NCI-H2227 (cell line): ENCODE data around the gene PAK2.
"Not testable (repeated sequence)": the region's sequence is repeated elsewhere in the genome, so short reads cannot be mapped to it uniquely, and the experiment has no call there.

Source experiments
- DNase-seq: peaks from one replicate; lab custom pipeline; 2025; ENCODE audit not compliant: unreplicated experiment; lab: John Stamatoyannopoulos, UW

The PAK2 gene

GRCh38 chr3:196736670-196737374 lies 2.8 kb upstream of the PAK2 start:
- DNase-seq = no peak

- no peak for DNase-seq
Measured at GRCh38 chr3:196737655-196738054, 2.0 kb upstream of the PAK2 start.

GRCh38 chr3:196740481-196741248 lies 1.0 kb downstream of the PAK2 start:
- DNase-seq = peak; percentile 64

GRCh38 chr3:196741249-196741889 lies 1.7 kb downstream of the PAK2 start:
- DNase-seq = no peak

- not testable (repeated sequence) for DNase-seq
Measured at GRCh38 chr3:196743569-196743968, 3.9 kb downstream of the PAK2 start.

- no peak for DNase-seq
Measured at GRCh38 chr3:196749125-196749524, 9.5 kb downstream of the PAK2 start.

GRCh38 chr3:196753201-196753600 lies 13.5 kb downstream of the PAK2 start:
- DNase-seq = no peak

- no peak for DNase-seq
Measured at GRCh38 chr3:196754091-196754981, 14.7 kb downstream of the PAK2 start.

GRCh38 chr3:196756732-196757131 lies 17.1 kb downstream of the PAK2 start:
- DNase-seq = no peak

GRCh38 chr3:196757876-196758739 lies 18.5 kb downstream of the PAK2 start:
- DNase-seq = no peak

GRCh38 chr3:196763179-196763578 lies 23.5 kb downstream of the PAK2 start:
- DNase-seq = no peak

GRCh38 chr3:196765454-196765853 lies 25.8 kb downstream of the PAK2 start:
- no peak for DNase-seq

GRCh38 chr3:196771067-196771466 lies 31.4 kb downstream of the PAK2 start:
- DNase-seq = no peak

GRCh38 chr3:196772102-196772501 lies 32.4 kb downstream of the PAK2 start:
- no peak for DNase-seq

- no peak for DNase-seq
Measured at GRCh38 chr3:196772897-196773296, 33.2 kb downstream of the PAK2 start.

GRCh38 chr3:196774191-196774820 lies 34.6 kb downstream of the PAK2 start:
- no peak for DNase-seq

- DNase-seq = no peak
Measured at GRCh38 chr3:196774848-196775422, 35.3 kb downstream of the PAK2 start.

GRCh38 chr3:196775938-196776337 lies 36.3 kb downstream of the PAK2 start:
- DNase-seq = no peak

GRCh38 chr3:196777836-196778235 lies 38.2 kb downstream of the PAK2 start:
- no peak for DNase-seq
